Stimulated activated CD8-positive, alpha-beta memory T cell treated with anti-CD3 and anti-CD28 coated beads, Interleukin-2, amount 100 ng/mL, for 1 hour (primary cell): ENCODE data around the gene SLC30A3.

Source experiments
- DNase-seq, 2 donors: peaks; one replicate each; pipeline ENCODE4 v3.0.0-alpha.2; 2020; ENCODE audit warnings: low read depth in 2 of 2

Gene SLC30A3

GRCh38 chr2:27204566-27204965 is 58.3 kb downstream of the SLC30A3 start:
- DNase-seq, result no peak

- no peak for DNase-seq
Measured at GRCh38 chr2:27203741-27204140, 59.1 kb downstream of the SLC30A3 start.
